GM23338 (cell line): ENCODE measurements around the gene MRAS. TPM values are rescaled to one million over a fixed set of nuclear protein-coding genes. Genes with fewer than 3 reads are reported as not detected.

Experiments
- ATAC-seq: fragments of 200-7000 bp; cut with Tn5 transposase; 3 replicates; pipeline ENCODE4 v1.9.1; 2020
- DNase-seq: peaks from one replicate; pipeline ENCODE4 v3.0.0-alpha.2; 2015; ENCODE audit warnings: low spot score
- H2AFZ ChIP-seq: fragments of 200-600 bp; sonication (generic); 2 replicates; pipeline ENCODE4 v1.8.0; 2016; ENCODE audit warnings: antibody characterized with exemption, mild to moderate bottlenecking, moderate library complexity
- H3F3A ChIP-seq: fragments of 200-600 bp; sonication (generic); replicated peaks from 2 replicates; pipeline ENCODE4 v1.8.0; 2017; ENCODE audit warnings: antibody characterized with exemption, mixed run types, low read depth
- H3K27ac ChIP-seq: fragments of 200-600 bp; sonication (generic); 2 replicates; pipeline ENCODE4 v1.6.1; 2016; ENCODE audit warnings: low read depth
- H3K27me3 ChIP-seq: fragments of 200-600 bp; sonication (generic); 2 replicates; pipeline ENCODE4 v1.8.0; 2016; ENCODE audit warnings: mild to moderate bottlenecking, mixed run types, moderate library complexity; ENCODE audit not compliant: insufficient read depth
- H3K36me3 ChIP-seq: fragments of 200-600 bp; sonication (generic); 2 replicates; pipeline ENCODE4 v1.8.0; 2016; ENCODE audit warnings: mild to moderate bottlenecking; ENCODE audit not compliant: insufficient read depth
- H3K4me1 ChIP-seq: fragments of 200-600 bp; sonication (generic); 2 replicates; pipeline ENCODE4 v1.8.0; 2016; ENCODE audit warnings: mild to moderate bottlenecking, moderate library complexity; ENCODE audit not compliant: insufficient read depth
- H3K4me2 ChIP-seq: fragments of 200-600 bp; sonication (generic); 2 replicates; pipeline ENCODE4 v1.7.1; 2017; ENCODE audit warnings: mixed run types
- H3K4me3 ChIP-seq: fragments of 200-600 bp; sonication (generic); 2 replicates; pipeline ENCODE4 v1.6.1; 2016; ENCODE audit warnings: mixed run types
- H3K79me2 ChIP-seq: fragments of 200-600 bp; sonication (generic); replicated peaks from 2 replicates; pipeline ENCODE4 v1.8.0; 2017; ENCODE audit warnings: mild to moderate bottlenecking; ENCODE audit not compliant: insufficient read depth
- H3K9me2 ChIP-seq: fragments of 200-600 bp; sonication (generic); 2 replicates; pipeline ENCODE4 v1.8.0; 2017; ENCODE audit not compliant: insufficient read depth
- H4K20me1 ChIP-seq: fragments of 200-600 bp; sonication (generic); replicated peaks from 2 replicates; pipeline ENCODE4 v1.8.0; 2017; ENCODE audit warnings: mild to moderate bottlenecking; ENCODE audit not compliant: insufficient read depth
- H3K27ac Mint-ChIP-seq: 2 replicates; pipeline ENCODE4 v1.8.0; 2020; ENCODE audit warnings: inconsistent platforms, mild to moderate bottlenecking, moderate library complexity, mixed read lengths
- H3K27me3 Mint-ChIP-seq: 3 replicates; pipeline ENCODE4 v1.8.0; 2022; ENCODE audit warnings: low read depth, mild to moderate bottlenecking, moderate library complexity, mixed read lengths, inconsistent platforms; ENCODE audit not compliant: insufficient read depth, poor library complexity
- H3K36me3 Mint-ChIP-seq: 3 replicates; pipeline ENCODE4 v1.8.0; 2021; ENCODE audit warnings: low read depth, mild to moderate bottlenecking, inconsistent platforms, moderate library complexity, mixed read lengths
- H3K4me1 Mint-ChIP-seq: 3 replicates; pipeline ENCODE4 v1.8.0; 2020; ENCODE audit warnings: mild to moderate bottlenecking, inconsistent platforms, mixed read lengths
- H3K4me3 Mint-ChIP-seq: 3 replicates; pipeline ENCODE4 v1.8.0; 2021; ENCODE audit warnings: moderate library complexity, mild to moderate bottlenecking, inconsistent platforms, mixed read lengths
- H3K9me3 Mint-ChIP-seq: 3 replicates; pipeline ENCODE4 v1.8.0; 2020; ENCODE audit warnings: moderate library complexity, mild to moderate bottlenecking, inconsistent platforms, mixed read lengths
- NANOG ChIP-seq: IDR thresholded peaks from 2 replicates; pipeline ENCODE4 v1.6.1; 2016; ENCODE audit warnings: antibody characterized with exemption, borderline replicate concordance
- POLR2AphosphoS5 ChIP-seq: IDR thresholded peaks from 2 replicates; pipeline ENCODE4 v1.6.1; 2016; ENCODE audit warnings: antibody characterized with exemption, low read depth
- STAT1 ChIP-seq: IDR thresholded peaks from one replicate; pipeline ENCODE4 v1.6.1; 2016; ENCODE audit warnings: antibody characterized with exemption; ENCODE audit not compliant: unreplicated experiment
- polyA plus RNA-seq: library from polyadenylated mRNA; unstranded; fragments of >200 nt; fragmentation: Nextera tagmentation; extraction: Ambion mirVana; gene quantifications from 2 replicates; pipeline ENCODE4 v1.2.1, GENCODE V29; 2016
- total RNA-seq: library from RNA; depleted of rRNA; stranded (reverse); fragments of >200 nt; shearing (Covaris generic); gene quantifications from 2 replicates; pipeline ENCODE4 v1.2.3, GENCODE V29; 2014
- TF ChIP-seq, protein P1 (sequence below): IDR thresholded peaks from one replicate; pipeline ENCODE4 v1.6.1; 2018; ENCODE audit warnings: antibody characterized with exemption; ENCODE audit not compliant: unreplicated experiment
- TF ChIP-seq, protein P2 (sequence below), 2 experiments: fragments of 200-600 bp in 1 of 2; sonication (generic) in 1 of 2; conservative IDR thresholded peaks; 2 replicates each; pipeline versions ENCODE4 v1.5.1 to v1.6.1; 2016 to 2017; ENCODE audit warnings: antibody characterized with exemption in 2 of 2, low read depth in 2 of 2, mild to moderate bottlenecking in 2 of 2, moderate library complexity in 1 of 2

The MRAS gene
- total and polyA plus RNA-seq, 2 experiments from 2014 or later, result 9.1 to 10.2 TPM

DNA sequence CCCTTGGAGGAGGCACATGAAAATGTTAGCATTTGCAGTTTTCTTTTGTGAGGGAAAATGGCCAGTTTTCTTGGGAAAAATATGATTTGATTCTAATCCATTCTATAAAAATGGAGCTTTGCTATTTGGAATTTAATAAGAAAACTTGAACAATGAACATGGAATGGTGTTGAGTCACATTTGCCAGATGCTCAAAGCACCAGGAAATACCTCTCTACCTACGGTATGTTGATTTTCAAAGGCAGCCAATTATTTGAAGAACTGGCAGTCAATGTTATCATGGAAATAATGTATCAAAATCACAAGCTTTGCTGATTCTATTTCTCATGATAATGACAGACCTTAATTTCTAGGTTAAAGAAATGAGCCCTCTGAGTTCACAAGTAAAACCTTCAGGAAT lies 33.6 kb upstream of the MRAS start:
- Histone ChIP-seq H2AFZ (no peak overlapping the region; the same call in 1 of the 2 replicates), H3F3A (no peaks in the 10 kb centered on the region), H3K27ac (no peak overlapping the region), H3K4me2 (no peak overlapping the region), H3K27me3 (no peaks in the 10 kb centered on the region), H3K36me3 (no peaks in the 10 kb centered on the region), H3K4me1 (no peaks in the 10 kb centered on the region), H4K20me1 (no peaks in the 10 kb centered on the region), H3K79me2 (no peaks in the 10 kb centered on the region), H3K4me3 (no peak overlapping the region), H3K9me2 (no peaks in the 10 kb centered on the region)
- TF ChIP-seq, protein P1, sequence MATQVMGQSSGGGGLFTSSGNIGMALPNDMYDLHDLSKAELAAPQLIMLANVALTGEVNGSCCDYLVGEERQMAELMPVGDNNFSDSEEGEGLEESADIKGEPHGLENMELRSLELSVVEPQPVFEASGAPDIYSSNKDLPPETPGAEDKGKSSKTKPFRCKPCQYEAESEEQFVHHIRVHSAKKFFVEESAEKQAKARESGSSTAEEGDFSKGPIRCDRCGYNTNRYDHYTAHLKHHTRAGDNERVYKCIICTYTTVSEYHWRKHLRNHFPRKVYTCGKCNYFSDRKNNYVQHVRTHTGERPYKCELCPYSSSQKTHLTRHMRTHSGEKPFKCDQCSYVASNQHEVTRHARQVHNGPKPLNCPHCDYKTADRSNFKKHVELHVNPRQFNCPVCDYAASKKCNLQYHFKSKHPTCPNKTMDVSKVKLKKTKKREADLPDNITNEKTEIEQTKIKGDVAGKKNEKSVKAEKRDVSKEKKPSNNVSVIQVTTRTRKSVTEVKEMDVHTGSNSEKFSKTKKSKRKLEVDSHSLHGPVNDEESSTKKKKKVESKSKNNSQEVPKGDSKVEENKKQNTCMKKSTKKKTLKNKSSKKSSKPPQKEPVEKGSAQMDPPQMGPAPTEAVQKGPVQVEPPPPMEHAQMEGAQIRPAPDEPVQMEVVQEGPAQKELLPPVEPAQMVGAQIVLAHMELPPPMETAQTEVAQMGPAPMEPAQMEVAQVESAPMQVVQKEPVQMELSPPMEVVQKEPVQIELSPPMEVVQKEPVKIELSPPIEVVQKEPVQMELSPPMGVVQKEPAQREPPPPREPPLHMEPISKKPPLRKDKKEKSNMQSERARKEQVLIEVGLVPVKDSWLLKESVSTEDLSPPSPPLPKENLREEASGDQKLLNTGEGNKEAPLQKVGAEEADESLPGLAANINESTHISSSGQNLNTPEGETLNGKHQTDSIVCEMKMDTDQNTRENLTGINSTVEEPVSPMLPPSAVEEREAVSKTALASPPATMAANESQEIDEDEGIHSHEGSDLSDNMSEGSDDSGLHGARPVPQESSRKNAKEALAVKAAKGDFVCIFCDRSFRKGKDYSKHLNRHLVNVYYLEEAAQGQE, result no peak
- TF ChIP-seq NANOG, result no peak
- no peak overlapping the region for H3K4me3 Mint-ChIP-seq
- ATAC-seq (no peak), DNase-seq (no peak)
- peaks cover 4% of the 10 kb centered on the region for H3K27me3 Mint-ChIP-seq
- no peaks in the 10 kb centered on the region for H3K4me1 Mint-ChIP-seq
- no peak overlapping the region for H3K27ac Mint-ChIP-seq
- H3K36me3 Mint-ChIP-seq, result peaks cover 4% of the 10 kb centered on the region; the same call in 2 of the 3 replicates
- peaks cover 8% of the 10 kb centered on the region; the same call in 2 of the 3 replicates for H3K9me3 Mint-ChIP-seq

DNA sequence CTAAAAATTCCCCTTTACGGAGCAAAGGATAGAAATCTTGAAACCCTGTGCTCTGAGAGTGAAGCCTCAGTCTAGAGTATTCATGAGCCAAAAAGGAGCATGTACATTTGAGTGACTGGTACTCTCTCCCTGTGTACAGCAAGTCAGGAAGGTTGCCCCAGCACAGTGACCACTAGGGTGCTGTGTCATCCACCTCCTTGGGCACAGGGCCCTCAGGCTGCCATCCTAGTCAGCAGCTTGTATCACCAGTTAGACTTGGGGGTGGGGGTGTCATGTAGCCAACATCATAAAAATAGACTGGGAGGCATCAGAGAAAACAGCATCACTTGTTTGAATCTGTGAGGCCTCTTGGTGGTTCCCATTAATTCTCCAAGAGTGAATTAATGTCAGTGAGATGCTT lies 30.7 kb upstream of the MRAS start:
- Mint-ChIP-seq H3K4me3 (no peak overlapping the region), H3K27ac (no peak overlapping the region), H3K36me3 (no peaks in the 10 kb centered on the region), H3K4me1 (peaks cover 12% of the 10 kb centered on the region), H3K27me3 (peaks cover 4% of the 10 kb centered on the region), H3K9me3 (no peaks in the 10 kb centered on the region; the same call in 2 of the 3 replicates)
- ATAC-seq, result no peak
- H3K79me2 ChIP-seq, result no peaks in the 10 kb centered on the region
- no peaks in the 10 kb centered on the region for H3K27me3 ChIP-seq
- H3K4me2 ChIP-seq, result no peak overlapping the region
- TF ChIP-seq STAT1 (no peak), POLR2AphosphoS5 (no peak)
- TF ChIP-seq, protein P2, sequence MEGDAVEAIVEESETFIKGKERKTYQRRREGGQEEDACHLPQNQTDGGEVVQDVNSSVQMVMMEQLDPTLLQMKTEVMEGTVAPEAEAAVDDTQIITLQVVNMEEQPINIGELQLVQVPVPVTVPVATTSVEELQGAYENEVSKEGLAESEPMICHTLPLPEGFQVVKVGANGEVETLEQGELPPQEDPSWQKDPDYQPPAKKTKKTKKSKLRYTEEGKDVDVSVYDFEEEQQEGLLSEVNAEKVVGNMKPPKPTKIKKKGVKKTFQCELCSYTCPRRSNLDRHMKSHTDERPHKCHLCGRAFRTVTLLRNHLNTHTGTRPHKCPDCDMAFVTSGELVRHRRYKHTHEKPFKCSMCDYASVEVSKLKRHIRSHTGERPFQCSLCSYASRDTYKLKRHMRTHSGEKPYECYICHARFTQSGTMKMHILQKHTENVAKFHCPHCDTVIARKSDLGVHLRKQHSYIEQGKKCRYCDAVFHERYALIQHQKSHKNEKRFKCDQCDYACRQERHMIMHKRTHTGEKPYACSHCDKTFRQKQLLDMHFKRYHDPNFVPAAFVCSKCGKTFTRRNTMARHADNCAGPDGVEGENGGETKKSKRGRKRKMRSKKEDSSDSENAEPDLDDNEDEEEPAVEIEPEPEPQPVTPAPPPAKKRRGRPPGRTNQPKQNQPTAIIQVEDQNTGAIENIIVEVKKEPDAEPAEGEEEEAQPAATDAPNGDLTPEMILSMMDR (conservative IDR thresholded peaks at IDR 0.05; ENCODE audit: low read depth in 2 of 2), result 0 out of 4 replicates have a peak, but pooled peaks of 1 of the 2 experiments have one; percentile 5
- DNase-seq, result no peak
- no peaks in the 10 kb centered on the region for H4K20me1 ChIP-seq
- no peak overlapping the region for H2AFZ ChIP-seq
- H3K4me3 ChIP-seq, result no peak overlapping the region
- H3K27ac ChIP-seq, result no peak overlapping the region
- H3K4me1 ChIP-seq, result peaks cover 3% of the 10 kb centered on the region
- no peaks in the 10 kb centered on the region for H3K9me2 ChIP-seq
- no peaks in the 10 kb centered on the region; the same call in 1 of the 2 replicates for H3F3A ChIP-seq
- H3K36me3 ChIP-seq, result no peaks in the 10 kb centered on the region
